ENCODE results near the gene RNU1-1.
"Not testable (repeated sequence)": the region's sequence is repeated elsewhere in the genome, so short reads cannot be mapped to it uniquely, and the experiment has no call there.

RNU1-1 gene

DNA sequence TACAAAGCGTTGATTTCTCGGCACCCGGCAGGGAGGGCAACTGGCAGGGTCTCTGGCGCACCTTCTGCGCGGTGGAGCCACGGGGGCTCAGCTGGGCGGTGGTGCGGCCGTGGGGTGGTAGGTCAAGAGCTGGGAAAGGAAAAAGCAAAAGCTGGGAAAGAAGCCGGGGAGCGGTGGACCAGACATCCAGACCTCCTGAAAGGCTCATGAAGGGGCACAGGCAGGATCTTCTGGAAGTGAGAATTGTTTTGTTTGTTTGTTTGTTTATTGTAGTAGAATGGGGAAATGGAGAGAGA is 7.2 kb upstream of the RNU1-1 start:
- no peak for DNase-seq (ENCODE audit: low read depth)

GRCh38 chr1:16520435-16521287 is 6.6 kb upstream of the RNU1-1 start:
- DNase-seq (ENCODE audit: low read depth) = not testable (repeated sequence)

- not testable (repeated sequence) for DNase-seq (ENCODE audit: low read depth)
These were observed 5.3 kb upstream of the RNU1-1 start for GRCh38 chr1:16519255-16519951.

DNA sequence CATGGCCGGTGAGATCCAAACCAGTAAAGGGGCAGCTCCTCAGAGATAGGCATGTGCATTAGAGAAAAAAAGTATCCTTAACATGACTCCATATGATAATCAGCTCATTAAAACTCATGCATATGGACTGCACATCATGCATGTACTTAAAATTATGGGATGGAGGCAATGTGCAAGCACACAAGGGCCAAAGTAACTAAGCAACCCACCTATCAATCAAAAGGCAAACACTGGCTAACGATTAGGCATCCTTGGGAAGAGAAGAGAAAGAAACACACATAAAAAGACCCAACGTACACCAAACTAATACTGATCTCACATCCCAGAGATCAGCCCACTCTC is 4.8 kb upstream of the RNU1-1 start:
- DNase-seq (ENCODE audit: low read depth) = not testable (repeated sequence)

- not testable (repeated sequence) for DNase-seq (ENCODE audit: low read depth)
These were observed 2.8 kb upstream of the RNU1-1 start for GRCh38 chr1:16516694-16517410.

- DNase-seq (ENCODE audit: low read depth) = peak; percentile 95
These were observed 526 bp downstream of the RNU1-1 start for GRCh38 chr1:16513412-16514106.

- DNase-seq (ENCODE audit: low read depth) = peak; percentile 62
These were observed 1.3 kb downstream of the RNU1-1 start for GRCh38 chr1:16512624-16513411.

- peak; percentile 53 for DNase-seq (ENCODE audit: low read depth)
These were observed 2.2 kb downstream of the RNU1-1 start for GRCh38 chr1:16511926-16512325.

- peak; percentile 45 for DNase-seq (ENCODE audit: low read depth)
These were observed 5.1 kb downstream of the RNU1-1 start for GRCh38 chr1:16508861-16509445.

GRCh38 chr1:16506364-16507136 is 7.5 kb downstream of the RNU1-1 start:
- DNase-seq (ENCODE audit: low read depth) = not testable (repeated sequence)

DNA sequence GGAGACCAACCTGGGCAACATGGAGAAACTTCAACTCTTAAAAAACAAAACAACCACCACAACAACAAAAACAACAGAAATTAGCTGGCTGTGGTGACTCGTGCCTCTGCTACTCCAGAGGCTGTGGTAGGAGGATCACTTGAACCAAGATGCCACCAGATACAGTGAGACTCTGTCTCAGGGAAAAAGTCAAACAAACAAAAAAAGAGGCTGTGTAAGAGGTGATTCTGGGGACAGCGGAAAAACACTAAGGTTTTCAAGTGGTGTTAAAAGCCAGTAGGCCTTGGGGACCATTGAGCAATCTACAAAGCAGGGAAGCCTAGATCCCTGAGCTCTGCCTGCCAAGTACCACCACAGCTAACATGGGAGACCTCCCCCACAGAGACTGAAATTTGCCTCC is 8.2 kb downstream of the RNU1-1 start:
- not testable (repeated sequence) for DNase-seq (ENCODE audit: low read depth)

DNA sequence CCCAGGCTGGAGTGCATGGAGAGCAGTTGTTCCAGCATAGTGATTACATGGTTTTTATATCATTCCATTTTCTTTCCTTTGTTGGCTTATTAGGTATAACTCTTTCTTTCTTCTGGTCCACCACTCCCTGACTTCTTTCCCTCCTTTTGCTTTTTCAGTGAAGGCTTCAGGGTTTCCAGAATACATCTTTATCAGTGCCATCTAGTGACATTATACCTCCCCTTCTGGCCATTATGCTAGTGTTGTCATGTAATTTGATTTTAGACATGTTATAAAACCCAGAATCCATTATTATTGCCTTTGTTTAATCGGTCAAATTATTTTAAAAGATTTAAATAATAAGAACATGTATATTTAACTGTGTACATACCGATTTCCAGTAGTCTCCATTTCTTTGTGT is 10.6 kb downstream of the RNU1-1 start:
- no peak for DNase-seq (ENCODE audit: low read depth)

GRCh38 chr1:16501446-16501845 is 12.6 kb downstream of the RNU1-1 start:
- DNase-seq (ENCODE audit: low read depth) = not testable (repeated sequence)

- not testable (repeated sequence) for DNase-seq (ENCODE audit: low read depth)
These were observed 13.1 kb downstream of the RNU1-1 start for GRCh38 chr1:16500975-16501374.

DNA sequence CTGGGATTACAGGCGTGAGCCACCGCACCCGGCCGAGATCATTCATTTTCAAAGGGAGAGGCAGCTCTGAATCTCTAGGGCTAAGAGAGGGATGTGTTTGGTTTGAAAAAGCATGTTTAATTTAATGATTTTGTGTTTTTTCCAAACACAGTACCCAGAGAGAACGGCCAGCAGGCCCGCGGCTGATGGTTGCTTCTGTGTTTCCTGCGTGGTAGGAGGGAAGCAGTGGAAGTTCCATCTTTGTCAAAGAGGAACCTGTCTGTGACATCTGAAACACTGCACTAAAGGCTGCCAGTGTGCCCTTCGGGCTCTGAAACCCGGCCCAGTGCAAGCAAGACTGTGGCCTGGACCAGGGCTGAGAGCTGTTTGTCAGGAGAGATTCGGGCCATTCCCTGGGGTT is 13.6 kb downstream of the RNU1-1 start:
- not testable (repeated sequence) for DNase-seq (ENCODE audit: low read depth)

DNA sequence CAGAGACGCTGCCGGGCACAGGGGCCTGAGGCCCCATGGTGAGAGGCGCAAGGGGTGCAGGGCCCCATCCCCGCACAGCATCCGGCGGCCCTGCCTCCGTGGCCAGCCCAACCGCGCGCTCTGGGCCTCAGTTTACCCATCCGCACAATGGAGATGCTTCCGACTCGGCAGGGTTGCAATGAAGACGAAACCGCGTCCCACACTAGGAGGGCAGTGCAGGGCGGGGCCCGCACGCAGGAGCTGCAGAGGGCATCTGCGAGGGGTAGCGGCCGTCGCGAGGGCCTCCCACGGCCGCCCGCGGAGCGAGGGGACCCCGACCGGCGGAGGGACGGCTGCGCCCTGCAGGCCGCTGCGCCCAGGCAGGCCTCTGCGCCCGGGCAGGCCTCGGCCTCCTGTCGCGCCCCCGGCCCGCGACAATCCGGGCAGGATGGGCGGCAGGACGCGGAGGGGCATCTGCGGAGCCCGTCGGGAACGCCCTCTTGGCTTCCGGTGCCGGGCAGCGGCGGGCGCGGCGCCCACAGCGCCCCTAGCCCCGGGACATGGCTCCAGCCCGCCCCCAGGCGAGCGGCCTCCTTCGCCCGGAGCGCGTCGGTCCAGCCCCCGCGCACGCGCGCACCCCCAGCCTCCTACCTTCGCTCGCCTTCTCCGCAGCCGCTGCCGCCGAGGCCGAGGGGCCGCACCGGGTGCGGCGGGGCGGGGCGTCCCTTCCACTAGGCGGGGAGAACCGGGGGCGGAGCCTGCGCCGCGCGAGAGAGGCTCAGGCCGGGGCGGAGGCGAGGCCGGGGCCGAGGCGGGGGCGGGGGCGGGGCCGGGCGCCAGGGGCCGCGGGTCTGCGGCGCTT is 15.3 kb downstream of the RNU1-1 start:
- DNase-seq (ENCODE audit: low read depth) = peak; percentile 84

DNA sequence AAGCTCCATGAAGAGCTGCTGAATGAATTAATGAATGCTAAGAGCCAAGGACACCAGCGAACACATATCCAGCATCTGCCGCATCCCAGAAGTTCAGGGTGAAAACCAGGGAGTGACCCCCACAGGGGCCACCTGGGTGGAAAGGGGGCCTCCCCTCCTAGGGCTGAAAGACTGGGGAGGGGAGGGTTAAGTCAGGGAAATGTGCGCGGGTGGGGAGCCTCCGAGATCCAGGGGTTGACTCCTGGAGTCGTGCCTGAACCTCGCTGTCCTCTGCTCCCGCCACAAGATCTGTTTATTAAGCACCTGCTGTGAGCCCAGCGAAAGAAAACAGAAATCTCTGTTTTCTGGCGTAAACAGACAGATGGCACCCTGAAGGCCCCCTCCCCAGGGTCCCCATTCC is 16.0 kb downstream of the RNU1-1 start:
- DNase-seq (ENCODE audit: low read depth) = not testable (repeated sequence)

- DNase-seq (ENCODE audit: low read depth) = peak; percentile 19
These were observed 16.6 kb downstream of the RNU1-1 start for GRCh38 chr1:16497474-16497904.

DNA sequence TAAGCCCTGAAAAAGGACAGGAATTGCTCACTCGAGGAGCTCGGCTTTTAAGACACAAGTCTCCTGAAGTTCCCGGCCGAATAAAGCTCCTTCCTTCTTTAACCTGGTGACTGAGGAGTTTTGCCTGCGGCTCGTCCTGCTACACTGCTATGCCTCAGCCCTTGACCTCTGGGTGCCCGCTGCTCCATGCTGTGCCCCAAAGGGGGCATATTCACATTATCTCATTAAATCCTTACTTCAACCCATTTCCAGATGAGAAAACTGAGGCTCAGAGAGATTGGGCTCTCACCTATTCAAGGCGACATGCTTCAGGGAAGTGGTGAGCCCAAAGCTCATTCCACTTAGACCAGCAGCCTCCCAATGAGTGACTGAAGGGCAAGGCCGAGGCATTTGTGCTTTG is 20.4 kb downstream of the RNU1-1 start:
- not testable (repeated sequence) for DNase-seq (ENCODE audit: low read depth)

All from ELR (cell line).